ENCODE data around the gene TBC1D5.

DNA sequence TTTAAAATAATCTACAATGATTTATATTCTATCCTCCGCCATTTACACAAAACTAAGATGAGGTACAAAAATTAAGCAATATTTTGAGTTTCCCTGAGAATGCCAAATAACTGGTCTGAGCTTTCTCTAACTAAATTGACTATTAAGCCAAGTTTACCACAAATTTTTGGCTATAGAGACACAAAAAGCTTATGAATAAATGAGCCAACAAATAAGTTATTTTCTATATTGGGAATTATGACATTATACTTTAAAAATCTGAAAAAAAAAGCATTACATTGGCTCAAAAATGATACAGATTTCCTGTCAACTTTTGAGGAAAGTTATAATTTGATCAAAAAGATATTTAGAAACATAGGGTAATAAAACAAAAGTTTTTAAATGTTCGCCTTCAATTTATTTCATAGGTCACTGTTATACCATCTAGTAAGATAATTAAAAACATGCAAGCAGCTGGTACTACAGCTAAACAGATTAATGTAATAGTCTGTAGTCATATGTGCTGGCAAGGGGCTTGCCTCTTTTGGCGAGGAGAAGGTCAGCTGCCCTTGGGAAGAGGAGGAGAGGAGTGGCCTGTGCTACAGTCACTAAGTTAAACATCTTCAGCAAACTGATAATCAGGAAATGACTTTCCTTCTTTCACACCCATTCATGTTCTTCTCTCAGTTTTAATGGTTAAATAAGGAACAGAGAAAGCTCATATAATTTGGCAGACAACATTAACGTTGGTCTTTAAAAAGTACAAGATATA lies 318.5 kb downstream of the TBC1D5 start:
- TF ChIP-seq, protein P1, sequence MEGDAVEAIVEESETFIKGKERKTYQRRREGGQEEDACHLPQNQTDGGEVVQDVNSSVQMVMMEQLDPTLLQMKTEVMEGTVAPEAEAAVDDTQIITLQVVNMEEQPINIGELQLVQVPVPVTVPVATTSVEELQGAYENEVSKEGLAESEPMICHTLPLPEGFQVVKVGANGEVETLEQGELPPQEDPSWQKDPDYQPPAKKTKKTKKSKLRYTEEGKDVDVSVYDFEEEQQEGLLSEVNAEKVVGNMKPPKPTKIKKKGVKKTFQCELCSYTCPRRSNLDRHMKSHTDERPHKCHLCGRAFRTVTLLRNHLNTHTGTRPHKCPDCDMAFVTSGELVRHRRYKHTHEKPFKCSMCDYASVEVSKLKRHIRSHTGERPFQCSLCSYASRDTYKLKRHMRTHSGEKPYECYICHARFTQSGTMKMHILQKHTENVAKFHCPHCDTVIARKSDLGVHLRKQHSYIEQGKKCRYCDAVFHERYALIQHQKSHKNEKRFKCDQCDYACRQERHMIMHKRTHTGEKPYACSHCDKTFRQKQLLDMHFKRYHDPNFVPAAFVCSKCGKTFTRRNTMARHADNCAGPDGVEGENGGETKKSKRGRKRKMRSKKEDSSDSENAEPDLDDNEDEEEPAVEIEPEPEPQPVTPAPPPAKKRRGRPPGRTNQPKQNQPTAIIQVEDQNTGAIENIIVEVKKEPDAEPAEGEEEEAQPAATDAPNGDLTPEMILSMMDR (IDR thresholded peaks at IDR 0.05), result no peak
- TF ChIP-seq POLR2A (IDR thresholded peaks at IDR 0.05), result no peak
- no peak for TF ChIP-seq POLR2AphosphoS5 (IDR thresholded peaks at IDR 0.05)

Data from breast epithelium (tissue), 3 donors.